ENCODE measurements around the gene PROS1.

DNA sequence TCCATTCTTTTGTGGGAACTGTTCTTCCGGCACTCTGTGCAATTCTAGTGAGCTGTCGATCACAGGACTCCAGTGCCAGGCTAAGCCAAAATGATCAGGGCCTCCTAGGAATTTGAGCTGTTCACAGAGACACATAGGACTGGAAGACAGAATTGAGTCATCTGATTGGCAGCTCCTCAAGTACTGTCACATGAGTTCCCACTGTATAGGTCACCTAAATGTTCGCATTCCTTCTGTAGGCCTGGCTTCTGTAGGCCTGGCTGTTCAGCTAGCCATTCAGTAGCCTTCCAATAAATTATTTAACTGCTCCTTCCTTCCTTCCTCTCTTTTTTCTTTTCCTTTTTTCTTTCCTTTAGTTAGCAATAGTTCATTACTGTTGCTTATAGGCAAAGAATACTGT is 4.3 kb downstream of the PROS1 start:
- TF ChIP-seq, protein P1, sequence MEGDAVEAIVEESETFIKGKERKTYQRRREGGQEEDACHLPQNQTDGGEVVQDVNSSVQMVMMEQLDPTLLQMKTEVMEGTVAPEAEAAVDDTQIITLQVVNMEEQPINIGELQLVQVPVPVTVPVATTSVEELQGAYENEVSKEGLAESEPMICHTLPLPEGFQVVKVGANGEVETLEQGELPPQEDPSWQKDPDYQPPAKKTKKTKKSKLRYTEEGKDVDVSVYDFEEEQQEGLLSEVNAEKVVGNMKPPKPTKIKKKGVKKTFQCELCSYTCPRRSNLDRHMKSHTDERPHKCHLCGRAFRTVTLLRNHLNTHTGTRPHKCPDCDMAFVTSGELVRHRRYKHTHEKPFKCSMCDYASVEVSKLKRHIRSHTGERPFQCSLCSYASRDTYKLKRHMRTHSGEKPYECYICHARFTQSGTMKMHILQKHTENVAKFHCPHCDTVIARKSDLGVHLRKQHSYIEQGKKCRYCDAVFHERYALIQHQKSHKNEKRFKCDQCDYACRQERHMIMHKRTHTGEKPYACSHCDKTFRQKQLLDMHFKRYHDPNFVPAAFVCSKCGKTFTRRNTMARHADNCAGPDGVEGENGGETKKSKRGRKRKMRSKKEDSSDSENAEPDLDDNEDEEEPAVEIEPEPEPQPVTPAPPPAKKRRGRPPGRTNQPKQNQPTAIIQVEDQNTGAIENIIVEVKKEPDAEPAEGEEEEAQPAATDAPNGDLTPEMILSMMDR (IDR thresholded peaks at IDR 0.05; ENCODE audit: low read depth, low read length), result no peak
- TF ChIP-seq POLR2A (IDR thresholded peaks at IDR 0.05; ENCODE audit: extremely low read depth, insufficient read length), result no peak
- no peak for TF ChIP-seq MYC (IDR thresholded peaks at IDR 0.05; ENCODE audit: low read depth, low read length)

Measured in NB4 (cell line).